Measurements from ENCODE around the gene BOLA1.
"Not testable (repeated sequence)": the region's sequence is repeated elsewhere in the genome, so short reads cannot be mapped to it uniquely, and the experiment has no call there.

The BOLA1 gene

DNA sequence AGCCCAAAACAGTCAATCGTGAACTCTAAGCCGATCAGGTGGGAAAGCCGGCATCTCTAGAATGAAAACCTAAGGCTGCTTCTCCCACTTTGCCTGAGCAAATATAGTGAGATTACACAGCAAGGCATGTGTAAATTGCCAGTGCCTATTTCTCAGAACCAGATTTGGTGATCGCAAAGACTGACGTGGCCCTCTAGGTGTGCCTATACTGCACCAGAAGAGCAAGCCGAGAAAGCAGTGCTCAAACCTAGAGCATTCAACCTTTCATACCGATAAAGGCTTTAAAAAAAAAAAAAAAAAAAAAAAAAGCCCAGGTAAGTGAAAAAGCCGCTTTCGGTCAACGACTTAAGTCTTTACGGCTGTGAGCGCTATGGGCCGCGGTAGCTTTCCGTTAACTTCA lies 39.1 kb upstream of the BOLA1 start:
- H4K20me1 ChIP-seq (ENCODE audit: insufficient read depth, low read length); H3K79me2 ChIP-seq (ENCODE audit: low read length); H3K36me3 ChIP-seq (replicated peaks; ENCODE audit: insufficient read depth, low read length); H3K4me1 ChIP-seq (ENCODE audit: low read length); H3K9ac ChIP-seq (ENCODE audit: low read length); H3K4me3 ChIP-seq (ENCODE audit: low read length); H3K4me2 ChIP-seq (ENCODE audit: low read depth, low read length); H3K27ac ChIP-seq (ENCODE audit: low read length); H3K9me2 ChIP-seq (replicated peaks; ENCODE audit: insufficient read depth, low read length); H2AFZ ChIP-seq (ENCODE audit: low read length); DNase-seq; H3K27me3 ChIP-seq (replicated peaks; ENCODE audit: insufficient read depth, low read length); H3F3A ChIP-seq (ENCODE audit: insufficient read depth, low read length); H3K9me3 ChIP-seq (replicated peaks; ENCODE audit: insufficient read depth, low read length): not testable (repeated sequence)

DNA sequence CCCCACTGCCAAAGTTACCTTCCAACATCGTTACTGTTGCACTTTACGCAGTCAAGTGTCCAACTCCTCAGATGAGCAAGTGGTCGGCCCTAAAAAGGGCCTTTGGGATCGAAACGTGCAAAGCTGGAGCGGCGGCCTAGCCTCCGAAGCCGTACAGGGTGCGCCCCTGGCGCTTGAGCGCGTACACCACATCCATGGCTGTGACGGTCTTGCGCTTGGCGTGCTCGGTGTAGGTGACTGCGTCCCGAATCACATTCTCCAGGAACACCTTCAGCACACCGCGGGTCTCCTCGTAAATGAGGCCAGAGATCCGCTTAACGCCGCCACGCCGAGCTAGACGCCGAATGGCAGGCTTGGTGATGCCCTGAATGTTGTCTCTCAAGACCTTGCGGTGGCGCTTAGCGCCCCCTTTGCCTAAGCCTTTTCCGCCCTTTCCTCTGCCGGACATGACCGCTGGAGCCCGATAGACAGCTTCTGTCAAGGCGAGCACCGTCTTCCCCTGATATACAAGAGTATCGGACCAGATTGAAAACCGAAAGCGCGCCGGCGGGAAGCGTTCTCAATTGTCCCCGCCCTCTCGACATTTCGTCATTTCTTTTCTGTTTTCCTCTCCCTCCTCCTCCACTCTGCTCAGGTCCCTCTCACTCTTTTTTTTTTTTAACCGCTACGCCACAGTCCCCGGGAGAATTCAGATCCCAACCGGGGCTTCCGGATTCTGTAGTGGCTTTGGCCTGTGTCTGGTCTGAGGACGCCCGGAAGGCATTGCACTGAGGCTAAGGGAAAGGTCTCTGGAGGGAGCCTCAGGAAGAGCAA lies 38.5 kb upstream of the BOLA1 start:
- not testable (repeated sequence) for H3K4me2 ChIP-seq (ENCODE audit: low read depth, low read length); H3K9me2 ChIP-seq (replicated peaks; ENCODE audit: insufficient read depth, low read length); H3F3A ChIP-seq (ENCODE audit: insufficient read depth, low read length); H2AFZ ChIP-seq (ENCODE audit: low read length); H3K36me3 ChIP-seq (replicated peaks; ENCODE audit: insufficient read depth, low read length); H3K9me3 ChIP-seq (replicated peaks; ENCODE audit: insufficient read depth, low read length); H3K9ac ChIP-seq (ENCODE audit: low read length); H4K20me1 ChIP-seq (ENCODE audit: insufficient read depth, low read length); H3K4me1 ChIP-seq (ENCODE audit: low read length); DNase-seq; H3K27me3 ChIP-seq (replicated peaks; ENCODE audit: insufficient read depth, low read length); H3K79me2 ChIP-seq (ENCODE audit: low read length); H3K27ac ChIP-seq (ENCODE audit: low read length); H3K4me3 ChIP-seq (ENCODE audit: low read length)

DNA sequence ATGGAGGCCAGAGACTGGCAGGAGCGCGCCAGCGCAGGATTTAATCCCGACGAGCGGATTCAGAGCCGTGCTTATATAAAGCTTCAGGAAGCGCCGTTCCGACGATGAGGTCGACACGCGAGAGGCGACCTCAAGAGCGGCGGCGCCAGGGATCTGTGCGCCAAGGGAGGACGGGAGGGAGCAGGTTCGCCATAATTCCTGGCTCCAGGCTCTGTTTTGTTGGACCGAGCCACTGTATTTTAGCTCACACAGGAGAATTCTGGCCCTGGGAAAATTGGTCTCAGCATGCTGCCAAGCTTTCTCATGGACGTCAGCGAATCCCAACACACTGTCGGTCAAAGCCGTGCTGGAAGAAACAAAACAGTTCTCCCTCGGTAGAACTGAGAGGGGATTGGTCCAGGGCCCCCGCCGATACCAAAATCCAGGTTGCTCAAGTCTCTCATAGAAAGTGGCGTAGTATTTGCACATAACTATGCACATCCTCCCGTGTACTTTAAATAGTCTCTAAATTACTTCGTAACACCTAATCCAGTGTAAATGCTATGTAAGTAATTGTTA lies 37.8 kb upstream of the BOLA1 start:
- not testable (repeated sequence) for DNase-seq; H3K36me3 ChIP-seq (replicated peaks; ENCODE audit: insufficient read depth, low read length); H4K20me1 ChIP-seq (ENCODE audit: insufficient read depth, low read length); H3K27me3 ChIP-seq (replicated peaks; ENCODE audit: insufficient read depth, low read length); H3K79me2 ChIP-seq (ENCODE audit: low read length); H3K9me2 ChIP-seq (replicated peaks; ENCODE audit: insufficient read depth, low read length); H3K4me1 ChIP-seq (ENCODE audit: low read length); H3F3A ChIP-seq (ENCODE audit: insufficient read depth, low read length); H3K9me3 ChIP-seq (replicated peaks; ENCODE audit: insufficient read depth, low read length); H2AFZ ChIP-seq (ENCODE audit: low read length); H3K27ac ChIP-seq (ENCODE audit: low read length); H3K9ac ChIP-seq (ENCODE audit: low read length); H3K4me2 ChIP-seq (ENCODE audit: low read depth, low read length); H3K4me3 ChIP-seq (ENCODE audit: low read length)

DNA sequence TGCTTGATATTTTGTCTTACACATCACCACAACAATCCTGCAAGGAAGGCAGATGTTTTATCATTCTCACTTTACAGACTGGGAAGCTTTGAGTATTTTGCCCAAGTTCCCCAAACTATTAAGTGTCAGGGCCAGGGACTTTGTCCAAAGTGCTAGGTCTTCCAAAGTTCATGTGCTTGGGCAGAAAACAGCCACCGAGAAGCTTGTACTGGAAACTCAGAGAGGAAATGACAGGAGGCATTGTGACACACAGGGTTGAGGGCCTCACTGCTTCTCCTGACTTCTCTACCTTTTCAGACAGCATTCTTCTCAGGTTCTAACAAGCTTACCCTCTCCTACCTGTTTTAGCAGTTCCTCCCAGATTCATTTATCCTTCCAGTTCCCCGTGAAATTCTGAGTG lies 32.5 kb upstream of the BOLA1 start:
- not testable (repeated sequence) for H3K4me2 ChIP-seq (ENCODE audit: low read depth, low read length); H3K4me1 ChIP-seq (ENCODE audit: low read length); H3K27ac ChIP-seq (ENCODE audit: low read length); H3K27me3 ChIP-seq (replicated peaks; ENCODE audit: insufficient read depth, low read length); H4K20me1 ChIP-seq (ENCODE audit: insufficient read depth, low read length); H2AFZ ChIP-seq (ENCODE audit: low read length); H3K36me3 ChIP-seq (replicated peaks; ENCODE audit: insufficient read depth, low read length); H3K9ac ChIP-seq (ENCODE audit: low read length); DNase-seq; H3K9me3 ChIP-seq (replicated peaks; ENCODE audit: insufficient read depth, low read length); H3K9me2 ChIP-seq (replicated peaks; ENCODE audit: insufficient read depth, low read length); H3K79me2 ChIP-seq (ENCODE audit: low read length); H3K4me3 ChIP-seq (ENCODE audit: low read length); H3F3A ChIP-seq (ENCODE audit: insufficient read depth, low read length)

DNA sequence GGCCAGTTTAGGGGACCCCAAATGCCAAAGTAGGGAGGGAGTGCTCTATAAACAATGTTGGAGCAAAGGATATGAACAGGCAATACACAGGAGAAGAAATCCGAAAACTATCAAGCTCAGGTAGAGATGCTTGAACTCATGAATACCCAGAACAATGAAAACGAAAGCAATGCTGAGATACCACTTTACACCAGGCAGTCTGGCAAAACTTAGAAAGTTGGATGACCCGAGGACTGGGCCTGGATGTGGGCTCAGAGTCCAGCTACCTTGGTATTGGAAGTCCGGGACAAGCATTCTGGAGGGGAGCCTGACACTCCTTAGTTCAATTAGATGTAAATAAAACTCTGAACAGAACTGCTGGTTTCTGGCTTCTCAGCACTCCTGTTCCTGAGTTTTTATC lies 26.3 kb upstream of the BOLA1 start:
- H3K4me2 ChIP-seq (ENCODE audit: low read depth, low read length); H3K27ac ChIP-seq (ENCODE audit: low read length); H2AFZ ChIP-seq (ENCODE audit: low read length); H3K4me3 ChIP-seq (ENCODE audit: low read length); H3K4me1 ChIP-seq (ENCODE audit: low read length); H3F3A ChIP-seq (ENCODE audit: insufficient read depth, low read length); H3K36me3 ChIP-seq (replicated peaks; ENCODE audit: insufficient read depth, low read length); DNase-seq; H3K9me3 ChIP-seq (replicated peaks; ENCODE audit: insufficient read depth, low read length); H3K9me2 ChIP-seq (replicated peaks; ENCODE audit: insufficient read depth, low read length); H3K79me2 ChIP-seq (ENCODE audit: low read length); H3K27me3 ChIP-seq (replicated peaks; ENCODE audit: insufficient read depth, low read length); H4K20me1 ChIP-seq (ENCODE audit: insufficient read depth, low read length); H3K9ac ChIP-seq (ENCODE audit: low read length): not testable (repeated sequence)
